HepG2 (cell line): ENCODE data around the gene DDX23. TPM values are rescaled to one million over a fixed set of nuclear protein-coding genes. Genes with fewer than 3 reads are reported as not detected.

Experiments
- ATF1 ChIP-seq: IDR thresholded peaks from 2 replicates; pipeline ENCODE4 v1.6.1; 2016; ENCODE audit warnings: mild to moderate bottlenecking, control low read depth
- CBX5 ChIP-seq: sonication (generic); formaldehyde crosslinking; IDR thresholded peaks from 2 replicates; pipeline ENCODE4 v1.4.0; 2020; ENCODE audit warnings: missing genetic modification reagents, borderline replicate concordance
- HDAC6 ChIP-seq: fragments of 200-600 bp; sonication (generic); IDR thresholded peaks from 2 replicates; pipeline ENCODE4 v1.7.0; 2017; ENCODE audit warnings: mild to moderate bottlenecking, antibody characterized with exemption, low read length, low read depth
- HIVEP1 ChIP-seq: sonication (generic); formaldehyde crosslinking; IDR thresholded peaks from 2 replicates; pipeline ENCODE4 v1.4.0; 2020; ENCODE audit warnings: mild to moderate bottlenecking, missing genetic modification reagents
- HOXA7 ChIP-seq: sonication (generic); formaldehyde crosslinking; IDR thresholded peaks from 2 replicates; pipeline ENCODE4 v1.8.1; 2022; ENCODE audit warnings: mild to moderate bottlenecking, missing genetic modification reagents, moderate library complexity
- MED1 ChIP-seq: sonication (generic); formaldehyde crosslinking; IDR thresholded peaks from 2 replicates; pipeline ENCODE4 v1.4.0; 2020; ENCODE audit warnings: missing genetic modification reagents
- NR2F2 ChIP-seq: IDR thresholded peaks from 2 replicates; pipeline ENCODE4 v1.6.1; 2012; ENCODE audit warnings: low read depth, inconsistent platforms, borderline replicate concordance
- PHF8 ChIP-seq: sonication (generic); formaldehyde crosslinking; IDR thresholded peaks from 2 replicates; pipeline ENCODE4 v1.5.0; 2020; ENCODE audit warnings: missing genetic modification reagents
- POLR2AphosphoS2 ChIP-seq: IDR thresholded peaks from 2 replicates; pipeline ENCODE4 v1.6.1; 2011; ENCODE audit warnings: low read depth, low read length, improper control_type of control experiment
- RAD21 ChIP-seq: fragments of 450-650 bp; formaldehyde crosslinking; IDR thresholded peaks from 2 replicates; pipeline ENCODE4 v1.5.0; 2020; ENCODE audit warnings: mild to moderate bottlenecking
- RFX5 ChIP-seq: IDR thresholded peaks from 2 replicates; pipeline ENCODE4 v1.6.1; 2011; ENCODE audit warnings: low read depth, low read length, improper control_type of control experiment
- SIX4 ChIP-seq: sonication (generic); formaldehyde crosslinking; IDR thresholded peaks from 2 replicates; pipeline ENCODE4 v1.4.0; 2020; ENCODE audit warnings: missing genetic modification reagents
- TAF1 ChIP-seq: sonication (generic); formaldehyde crosslinking; IDR thresholded peaks from 2 replicates; pipeline ENCODE4 v1.4.0; 2020; ENCODE audit warnings: missing genetic modification reagents
- U2AF2 ChIP-seq: fragments of 200-400 bp; formaldehyde crosslinking; IDR thresholded peaks from 2 replicates; pipeline ENCODE4 v1.6.1; 2017; ENCODE audit warnings: low read depth, mild to moderate bottlenecking, low read length
- XBP1 ChIP-seq: sonication (generic); formaldehyde crosslinking; IDR thresholded peaks from 2 replicates; pipeline ENCODE4 v1.5.0; 2020; ENCODE audit warnings: missing genetic modification reagents
- ZNF160 ChIP-seq: sonication (generic); formaldehyde crosslinking; IDR thresholded peaks from 2 replicates; pipeline ENCODE4 v1.8.0; 2022; ENCODE audit warnings: mild to moderate bottlenecking, inconsistent platforms, missing genetic modification reagents
- ZNF607 ChIP-seq: sonication (generic); formaldehyde crosslinking; IDR thresholded peaks from 2 replicates; pipeline ENCODE4 v1.5.1; 2020; ENCODE audit warnings: missing genetic modification reagents, mild to moderate bottlenecking, borderline replicate concordance
- ZNF614 ChIP-seq: IDR thresholded peaks from 2 replicates; pipeline ENCODE4 v1.6.1; 2018; ENCODE audit warnings: missing biosample characterization, missing genetic modification reagents, inconsistent platforms, borderline replicate concordance
- ZNF777 ChIP-seq: sonication (generic); formaldehyde crosslinking; IDR thresholded peaks from 2 replicates; pipeline ENCODE4 v1.4.0; 2020; ENCODE audit warnings: missing genetic modification reagents
- ZNF792 ChIP-seq: IDR thresholded peaks from 2 replicates; pipeline ENCODE4 v1.6.1; 2016
- ZNF850 ChIP-seq: sonication (generic); formaldehyde crosslinking; conservative IDR thresholded peaks from 2 replicates; pipeline ENCODE4 v1.9.0; 2021; ENCODE audit warnings: mild to moderate bottlenecking, missing genetic modification reagents
- ZNF879 ChIP-seq: sonication (generic); formaldehyde crosslinking; IDR thresholded peaks from 2 replicates; pipeline ENCODE4 v1.8.1; 2023; ENCODE audit warnings: missing genetic modification reagents
- polyA plus RNA-seq, 8 experiments: library from polyadenylated mRNA; depleted of rRNA in 3 of 8; stranded (reverse) in 7 of 8; unstranded in 1 of 8; fragments of >200 nt; fragmentation: Illumina TruSeq in 4 of 8; extraction: Trizol in 4 of 8; gene quantifications; 2 replicates each; pipeline versions ENCODE4 v1.2.1 to v1.2.3, GENCODE V29; 2011 to 2016; ENCODE audit warnings: low read depth in 4 of 8, missing spikeins in 1 of 8, mixed read lengths in 1 of 8; ENCODE audit not compliant: insufficient read depth in 1 of 8
- total RNA-seq, 5 experiments: library from RNA; depleted of rRNA; stranded (reverse); fragments of >200 nt; fragmentation: Illumina TruSeq; extraction: Trizol; gene quantifications; 2 replicates each; pipeline ENCODE4 v1.2.3, GENCODE V29; 2016; ENCODE audit warnings: low read depth in 1 of 5
- TF ChIP-seq, protein P1 (sequence below): sonication (generic); formaldehyde crosslinking; IDR thresholded peaks from 2 replicates; pipeline ENCODE4 v1.8.0; 2022; ENCODE audit warnings: missing genetic modification reagents, mild to moderate bottlenecking, borderline replicate concordance
- TF ChIP-seq, protein P2 (sequence below): sonication (generic); formaldehyde crosslinking; IDR thresholded peaks from 2 replicates; pipeline ENCODE4 v1.5.0; 2020; ENCODE audit warnings: mild to moderate bottlenecking, missing genetic modification reagents

DDX23 gene
- total and polyA plus RNA-seq, 2 of the 13 experiments (the other 11 are each of a cell fraction or from before 2014, with no cell fraction given): 35.7 to 90.0 TPM

DNA sequence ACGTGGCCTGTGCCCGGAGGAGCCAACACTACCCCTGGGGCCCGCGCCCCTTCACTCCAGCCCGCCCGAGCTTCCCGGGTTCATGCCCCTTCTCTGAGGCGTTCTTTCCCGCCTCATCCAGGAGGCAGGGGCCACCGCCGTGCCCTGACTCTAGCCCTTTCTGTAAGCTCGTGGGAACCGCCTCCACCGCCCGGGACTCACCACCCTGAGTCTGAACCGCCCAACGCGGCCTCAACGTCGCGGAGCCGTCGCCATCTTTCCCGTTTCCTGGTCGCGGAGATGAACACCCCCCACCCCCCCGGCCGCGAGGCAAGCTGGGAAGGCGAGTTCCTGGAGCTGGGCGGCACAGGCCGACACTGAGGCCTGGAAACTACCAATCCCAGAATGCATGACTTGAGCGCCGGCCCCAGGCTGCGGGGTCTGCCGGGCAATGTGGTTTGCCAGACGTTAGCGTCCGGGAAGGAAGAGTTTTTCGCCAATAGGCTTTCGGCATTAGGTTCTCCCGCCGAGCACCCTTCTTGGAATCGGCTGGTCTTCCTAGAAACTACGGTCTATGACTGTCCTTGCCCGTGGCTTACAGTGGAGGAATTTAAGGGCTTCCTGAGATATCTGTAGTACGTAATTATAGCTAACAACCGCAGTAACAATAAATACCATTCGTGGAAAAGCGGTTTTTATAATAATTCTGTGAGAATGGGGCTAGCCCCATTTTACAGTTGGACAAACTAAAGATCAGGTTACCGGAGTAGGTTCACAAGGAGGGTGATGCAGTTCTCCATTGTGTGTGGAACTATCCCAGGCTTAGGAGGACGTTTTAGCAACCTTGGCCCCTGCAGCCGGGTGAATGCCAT lies at the start of gene DDX23 (continued):
- TF ChIP-seq HOXA7 (no peak), RFX5 (no peak), SIX4 (no peak), HDAC6 (no peak), MED1 (peak; percentile 3; the same call in 1 of the 2 replicates), POLR2AphosphoS2 (no peak), ZNF160 (peak; percentile 69), XBP1 (no peak), ZNF879 (CRISPR knock-in tag) (peak; percentile 72; the same call in 1 of the 2 replicates), CBX5 (CRISPR knock-in tag) (no peak), NR2F2 (peak; percentile 30; the same call in 1 of the 2 replicates), TAF1 (peak; percentile 89), ZNF850 (CRISPR knock-in tag) (no peak), ZNF777 (peak; percentile 70), ATF1 (CRISPR knock-in tag) (peak; percentile 91), HIVEP1 (peak; percentile 60; the same call in 1 of the 2 replicates), U2AF2 (no peak), ZNF792 (CRISPR knock-in tag) (0 out of 2 replicates have a peak, but pooled peaks have one; percentile 4), RAD21 (CRISPR knock-in tag) (0 out of 2 replicates have a peak, but pooled peaks have one; percentile 9), ZNF607 (peak; percentile 36; the same call in 1 of the 2 replicates), ZNF614 (CRISPR knock-in tag) (no peak), PHF8 (CRISPR knock-in tag) (peak; percentile 96)
- TF ChIP-seq, protein P1, sequence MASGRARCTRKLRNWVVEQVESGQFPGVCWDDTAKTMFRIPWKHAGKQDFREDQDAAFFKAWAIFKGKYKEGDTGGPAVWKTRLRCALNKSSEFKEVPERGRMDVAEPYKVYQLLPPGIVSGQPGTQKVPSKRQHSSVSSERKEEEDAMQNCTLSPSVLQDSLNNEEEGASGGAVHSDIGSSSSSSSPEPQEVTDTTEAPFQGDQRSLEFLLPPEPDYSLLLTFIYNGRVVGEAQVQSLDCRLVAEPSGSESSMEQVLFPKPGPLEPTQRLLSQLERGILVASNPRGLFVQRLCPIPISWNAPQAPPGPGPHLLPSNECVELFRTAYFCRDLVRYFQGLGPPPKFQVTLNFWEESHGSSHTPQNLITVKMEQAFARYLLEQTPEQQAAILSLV: peak; percentile 94; the same call in 1 of the 2 replicates
- TF ChIP-seq, protein P2, sequence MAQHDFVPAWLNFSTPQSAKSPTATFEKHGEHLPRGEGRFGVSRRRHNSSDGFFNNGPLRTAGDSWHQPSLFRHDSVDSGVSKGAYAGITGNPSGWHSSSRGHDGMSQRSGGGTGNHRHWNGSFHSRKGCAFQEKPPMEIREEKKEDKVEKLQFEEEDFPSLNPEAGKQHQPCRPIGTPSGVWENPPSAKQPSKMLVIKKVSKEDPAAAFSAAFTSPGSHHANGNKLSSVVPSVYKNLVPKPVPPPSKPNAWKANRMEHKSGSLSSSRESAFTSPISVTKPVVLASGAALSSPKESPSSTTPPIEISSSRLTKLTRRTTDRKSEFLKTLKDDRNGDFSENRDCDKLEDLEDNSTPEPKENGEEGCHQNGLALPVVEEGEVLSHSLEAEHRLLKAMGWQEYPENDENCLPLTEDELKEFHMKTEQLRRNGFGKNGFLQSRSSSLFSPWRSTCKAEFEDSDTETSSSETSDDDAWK (CRISPR knock-in tag): no peak
